Mesendoderm (in vitro differentiated cells): ENCODE measurements around the gene STAP1. TPM values are rescaled to one million over a fixed set of nuclear protein-coding genes. Genes with fewer than 3 reads are reported as not detected.

Source experiments
- DNase-seq: peaks from one replicate; pipeline ENCODE4 v3.0.0; 2013
- H2AK5ac ChIP-seq: 2 replicates; pipeline ENCODE4 v1.6.1; 2013; ENCODE audit warnings: low read length, inconsistent platforms
- H2BK120ac ChIP-seq: 2 replicates; pipeline ENCODE4 v1.6.1; 2013; ENCODE audit warnings: low read depth, mild to moderate bottlenecking, low read length, moderate library complexity, mixed read lengths
- H2BK15ac ChIP-seq: replicated peaks from 2 replicates; pipeline ENCODE4 v1.6.1; 2013; ENCODE audit warnings: low read depth, mild to moderate bottlenecking, moderate library complexity
- H2BK5ac ChIP-seq: 2 replicates; pipeline ENCODE4 v1.6.1; 2013; ENCODE audit warnings: low read length, inconsistent platforms
- H3K18ac ChIP-seq: 2 replicates; pipeline ENCODE4 v1.6.1; 2013; ENCODE audit warnings: mild to moderate bottlenecking, low read length, mixed read lengths
- H3K23ac ChIP-seq: one replicate; pipeline ENCODE4 v1.6.1; 2013; ENCODE audit warnings: low read length
- H3K27ac ChIP-seq: 2 replicates; pipeline ENCODE4 v1.5.1; 2013; ENCODE audit warnings: low read depth, mild to moderate bottlenecking, inconsistent platforms, low read length, moderate library complexity
- H3K27me3 ChIP-seq: 2 replicates; pipeline ENCODE4 v1.6.1; 2013; ENCODE audit warnings: low read length, control low read depth, mild to moderate bottlenecking, inconsistent platforms; ENCODE audit not compliant: insufficient read depth, poor library complexity
- H3K36me3 ChIP-seq: 2 replicates; pipeline ENCODE4 v1.6.1; 2013; ENCODE audit warnings: low read length, inconsistent platforms; ENCODE audit not compliant: control insufficient read depth, insufficient read depth
- H3K4ac ChIP-seq: one replicate; pipeline ENCODE4 v1.6.1; 2013; ENCODE audit warnings: low read depth, mild to moderate bottlenecking, low read length, moderate library complexity
- H3K4me1 ChIP-seq: 2 replicates; pipeline ENCODE4 v1.6.1; 2013; ENCODE audit warnings: low read depth, low read length, inconsistent platforms; ENCODE audit not compliant: control insufficient read depth
- H3K4me2 ChIP-seq: 2 replicates; pipeline ENCODE4 v1.6.1; 2013; ENCODE audit warnings: low read length
- H3K4me3 ChIP-seq: 2 replicates; pipeline ENCODE4 v1.5.1; 2013; ENCODE audit warnings: mild to moderate bottlenecking, low read length
- H3K56ac ChIP-seq: one replicate; pipeline ENCODE4 v1.6.1; 2013; ENCODE audit warnings: low read length
- H3K79me1 ChIP-seq: 2 replicates; pipeline ENCODE4 v1.6.1; 2013; ENCODE audit warnings: low read length, inconsistent platforms
- H3K79me2 ChIP-seq: 2 replicates; pipeline ENCODE4 v1.6.1; 2013; ENCODE audit warnings: mild to moderate bottlenecking, low read length; ENCODE audit not compliant: control insufficient read depth, insufficient read depth
- H3K9ac ChIP-seq: 2 replicates; pipeline ENCODE4 v1.6.1; 2013; ENCODE audit warnings: low read length, inconsistent platforms
- H4K5ac ChIP-seq: one replicate; pipeline ENCODE4 v1.6.1; 2013; ENCODE audit warnings: low read length
- H4K8ac ChIP-seq: one replicate; pipeline ENCODE4 v1.6.1; 2013; ENCODE audit warnings: low read depth, mild to moderate bottlenecking, control low read depth, low read length, moderate library complexity
- WGBS: extraction: QIAGEN DNeasy Blood & Tissue Kit; methylation state at CpG from one replicate; pipeline ENCODE4 v1.1.7; 2013; ENCODE audit warnings: low lambda C conversion rate, missing lambda C conversion rate; ENCODE audit not compliant: insufficient coverage; ENCODE audit errors: extremely low coverage; 5-methylcytosine and 5-hydroxymethylcytosine counted together
- polyA plus RNA-seq, 2 experiments: library from polyadenylated mRNA; stranded (reverse); fragments of 200-250 nt; gene quantifications; one replicate each; pipeline ENCODE4 v1.2.3, GENCODE V29; 2013

STAP1 gene, protein sequence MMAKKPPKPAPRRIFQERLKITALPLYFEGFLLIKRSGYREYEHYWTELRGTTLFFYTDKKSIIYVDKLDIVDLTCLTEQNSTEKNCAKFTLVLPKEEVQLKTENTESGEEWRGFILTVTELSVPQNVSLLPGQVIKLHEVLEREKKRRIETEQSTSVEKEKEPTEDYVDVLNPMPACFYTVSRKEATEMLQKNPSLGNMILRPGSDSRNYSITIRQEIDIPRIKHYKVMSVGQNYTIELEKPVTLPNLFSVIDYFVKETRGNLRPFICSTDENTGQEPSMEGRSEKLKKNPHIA
- polyA plus RNA-seq (2013, experiment 1 of 2): not detected
- not detected for polyA plus RNA-seq (2013, experiment 2 of 2)

DNA sequence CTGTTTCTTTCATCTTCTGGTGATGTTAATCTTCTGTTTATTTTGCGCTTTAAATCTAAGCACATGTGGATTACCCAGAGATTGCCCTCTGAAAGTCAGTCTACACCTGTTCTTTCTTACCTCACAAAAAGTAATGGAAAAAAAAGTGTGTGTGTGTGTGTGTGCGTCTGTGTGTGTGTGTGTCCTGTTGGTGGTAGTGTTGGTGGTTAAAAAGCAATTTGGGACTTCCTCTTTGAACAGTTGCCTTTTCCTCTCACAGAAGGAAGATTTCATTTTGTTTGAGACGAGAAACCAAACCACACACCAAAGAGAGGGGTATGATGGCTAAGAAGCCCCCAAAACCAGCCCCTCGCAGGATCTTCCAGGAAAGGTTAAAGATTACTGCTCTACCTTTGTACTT lies at the start of gene STAP1:
Gene STAP1, plus strand, starts transcription at position 235 of the 400 bp plus-strand sequence. Its CDS starts 83 bp downstream, at position 318.
- no peak within 1 kb of the TSS for H3K23ac ChIP-seq
- no CpG with 5 or more reads among the region's 4 CpGs for WGBS
- no peak within 1 kb of the TSS for H2BK15ac ChIP-seq
- no peaks in the 10 kb centered on the region for H3K79me2 ChIP-seq
- no peak within 1 kb of the TSS for H4K5ac ChIP-seq
- H3K4me3 ChIP-seq: no peak within 1 kb of the TSS
- no peak within 1 kb of the TSS for H2BK120ac ChIP-seq
- H3K4me1 ChIP-seq: no peaks in the 10 kb centered on the region
- no peak within 1 kb of the TSS for H3K4ac ChIP-seq
- no peak within 1 kb of the TSS for H4K8ac ChIP-seq
- H3K27me3 ChIP-seq: no peaks in the 10 kb centered on the region
- no peaks in the 10 kb centered on the region for H3K36me3 ChIP-seq
- DNase-seq: no peak
- H3K18ac ChIP-seq: no peak within 1 kb of the TSS
- H3K4me2 ChIP-seq: no peak within 1 kb of the TSS
- no peak within 1 kb of the TSS for H3K56ac ChIP-seq
- no peak within 1 kb of the TSS for H2BK5ac ChIP-seq
- no peak within 1 kb of the TSS for H2AK5ac ChIP-seq
- no peak within 1 kb of the TSS for H3K27ac ChIP-seq
- no peaks in the 10 kb centered on the region for H3K79me1 ChIP-seq
- H3K9ac ChIP-seq: no peak within 1 kb of the TSS

DNA sequence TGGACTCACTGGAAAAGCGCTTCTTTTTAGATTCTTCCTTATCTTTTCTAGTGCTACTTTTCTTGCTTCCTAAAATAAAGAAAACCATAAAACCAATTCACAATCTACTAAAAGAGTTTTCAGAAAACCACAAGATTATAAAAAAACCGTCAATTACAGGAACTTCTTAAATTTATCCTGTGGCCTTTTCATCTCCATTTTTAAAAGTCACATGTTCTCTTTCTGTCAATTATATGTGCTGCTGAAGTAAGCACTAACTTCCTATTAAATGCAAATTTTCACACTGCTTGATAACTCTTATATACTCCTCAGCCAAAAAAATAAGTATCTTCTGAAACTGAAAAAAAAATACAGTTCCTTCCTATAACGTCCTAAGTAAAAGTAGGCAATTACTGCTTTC lies 46.0 kb upstream of the STAP1 start:
- Histone ChIP-seq H3K79me2 (no peaks in the 10 kb centered on the region), H3K18ac (no peak overlapping the region), H3K23ac (no peak overlapping the region), H2BK15ac (no peak overlapping the region), H3K4me1 (peaks cover 2% of the 10 kb centered on the region), H2AK5ac (no peak overlapping the region), H3K4me2 (no peak overlapping the region), H4K5ac (no peak overlapping the region), H3K27ac (no peak overlapping the region), H2BK120ac (no peak overlapping the region), H3K36me3 (peaks cover 1% of the 10 kb centered on the region), H3K27me3 (no peaks in the 10 kb centered on the region), H3K79me1 (no peaks in the 10 kb centered on the region), H2BK5ac (no peak overlapping the region), H3K9ac (no peak overlapping the region), H3K56ac (no peak overlapping the region), H3K4ac (no peak overlapping the region), H3K4me3 (no peak overlapping the region), H4K8ac (no peak overlapping the region)
- no peak for DNase-seq
- 100% methylated on average over 1 of the region's 3 CpGs for WGBS

DNA sequence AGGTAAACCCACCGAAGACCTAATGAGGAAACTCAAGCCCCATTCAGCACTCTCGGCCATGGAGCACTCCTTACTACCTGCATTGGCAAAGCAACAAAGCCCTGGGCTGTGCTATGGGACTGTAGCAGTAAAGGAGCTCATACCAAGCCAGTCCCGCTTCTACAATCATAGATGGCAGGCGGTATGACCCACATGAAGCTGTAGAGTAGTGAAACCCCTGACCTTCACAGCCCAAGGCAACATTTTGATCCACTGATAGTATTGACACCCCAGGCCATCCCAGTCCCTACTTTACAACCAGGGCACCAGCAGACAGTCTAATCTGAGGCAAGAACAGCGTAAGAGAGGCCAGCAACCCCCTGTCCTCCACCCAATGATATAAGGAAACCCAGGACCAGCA lies 38.4 kb upstream of the STAP1 start:
- H4K8ac ChIP-seq: no peak overlapping the region
- no peaks in the 10 kb centered on the region for H3K36me3 ChIP-seq
- H2BK15ac ChIP-seq: no peak overlapping the region
- no peak overlapping the region for H3K4me3 ChIP-seq
- H2BK120ac ChIP-seq: no peak overlapping the region
- no CpG with 5 or more reads among the region's 5 CpGs for WGBS
- no peak overlapping the region for H3K4me2 ChIP-seq
- no peak overlapping the region for H2BK5ac ChIP-seq
- no peak overlapping the region for H3K18ac ChIP-seq
- H3K56ac ChIP-seq: no peak overlapping the region
- H3K79me1 ChIP-seq: peaks cover 2% of the 10 kb centered on the region
- no peak overlapping the region for H2AK5ac ChIP-seq
- peak; percentile 1 for DNase-seq
- no peak overlapping the region for H3K23ac ChIP-seq
- no peak overlapping the region for H4K5ac ChIP-seq
- H3K4me1 ChIP-seq: no peaks in the 10 kb centered on the region
- H3K27me3 ChIP-seq: no peaks in the 10 kb centered on the region
- H3K79me2 ChIP-seq: no peaks in the 10 kb centered on the region
- H3K27ac ChIP-seq: no peak overlapping the region
- no peak overlapping the region for H3K4ac ChIP-seq
- H3K9ac ChIP-seq: no peak overlapping the region

DNA sequence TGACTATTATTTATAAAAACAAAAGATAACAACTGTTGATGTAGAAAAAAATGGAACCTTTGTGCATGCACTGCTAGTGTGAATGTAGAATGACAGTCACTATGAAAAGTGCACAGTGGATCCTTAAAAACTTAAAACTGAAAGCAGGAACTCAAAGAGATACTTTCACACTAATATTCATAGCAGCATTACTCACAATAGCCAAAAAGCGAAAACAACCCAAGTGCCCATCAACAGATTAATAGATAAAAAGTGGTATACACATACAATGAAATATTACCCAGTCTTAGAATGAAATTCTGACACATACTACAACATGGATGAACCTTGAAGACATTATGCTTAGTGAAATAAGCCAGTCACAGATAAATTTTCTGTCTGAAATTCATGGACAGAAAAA lies 37.0 kb upstream of the STAP1 start:
- no peak overlapping the region for H2BK5ac ChIP-seq
- H4K5ac ChIP-seq: no peak overlapping the region
- WGBS: no CpG with 5 or more reads among the region's 1 CpG
- H3K4ac ChIP-seq: no peak overlapping the region
- no peak overlapping the region for H3K9ac ChIP-seq
- no peaks in the 10 kb centered on the region for H3K27me3 ChIP-seq
- H3K4me2 ChIP-seq: no peak overlapping the region
- H3K23ac ChIP-seq: no peak overlapping the region
- H4K8ac ChIP-seq: no peak overlapping the region
- H2BK120ac ChIP-seq: no peak overlapping the region
- no peaks in the 10 kb centered on the region for H3K36me3 ChIP-seq
- DNase-seq: no peak
- H3K79me1 ChIP-seq: peaks cover 2% of the 10 kb centered on the region
- H3K27ac ChIP-seq: no peak overlapping the region
- no peak overlapping the region for H2AK5ac ChIP-seq
- H3K18ac ChIP-seq: no peak overlapping the region
- H3K79me2 ChIP-seq: no peaks in the 10 kb centered on the region
- H3K4me3 ChIP-seq: no peak overlapping the region
- H3K4me1 ChIP-seq: no peaks in the 10 kb centered on the region
- no peak overlapping the region for H2BK15ac ChIP-seq
- H3K56ac ChIP-seq: no peak overlapping the region

DNA sequence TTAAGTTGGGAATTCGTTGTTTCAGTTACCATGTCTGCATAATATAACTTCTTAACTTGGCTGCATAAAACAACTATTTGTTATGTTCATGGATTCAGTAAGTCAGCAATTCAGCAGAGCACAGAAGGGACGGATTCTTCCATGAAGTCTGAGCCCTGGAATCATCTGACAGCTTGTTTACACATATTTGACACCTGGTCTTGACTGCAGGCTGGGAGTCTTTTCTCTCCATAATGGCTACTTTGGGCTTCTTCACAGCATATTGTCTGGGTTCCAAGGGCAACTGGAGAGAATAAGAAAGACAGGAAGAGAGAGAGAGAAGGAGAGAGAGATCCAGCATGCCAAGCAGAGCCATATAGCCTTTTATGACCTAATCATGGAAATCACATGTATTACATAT lies 36.3 kb upstream of the STAP1 start:
- peak; percentile 20 for DNase-seq

More for the DNA sequence above, 36.3 kb upstream of the STAP1 start:
- Histone ChIP-seq H3K27me3 (no peaks in the 10 kb centered on the region), H4K8ac (no peak overlapping the region), H2AK5ac (no peak overlapping the region), H4K5ac (no peak overlapping the region), H2BK5ac (no peak overlapping the region), H3K9ac (no peak overlapping the region), H2BK15ac (no peak overlapping the region), H3K4me3 (no peak overlapping the region), H3K79me2 (no peaks in the 10 kb centered on the region), H3K4ac (no peak overlapping the region), H3K4me2 (no peak overlapping the region), H3K23ac (no peak overlapping the region), H3K4me1 (no peaks in the 10 kb centered on the region), H3K79me1 (peaks cover 2% of the 10 kb centered on the region), H3K18ac (no peak overlapping the region), H3K36me3 (no peaks in the 10 kb centered on the region), H3K56ac (no peak overlapping the region), H2BK120ac (no peak overlapping the region), H3K27ac (no peak overlapping the region)
- WGBS: no CpG with 5 or more reads among the region's 2 CpGs
